AG09319 (cell line): ENCODE data around the gene CTAGE8.
"Not testable (repeated sequence)": the region's sequence is repeated elsewhere in the genome, so short reads cannot be mapped to it uniquely, and the experiment has no call there.

Source experiments
- DNase-seq: peaks from one replicate; pipeline ENCODE4 v3.0.0-alpha.2; 2010; ENCODE audit warnings: low read depth; ENCODE audit errors: extremely low read depth

CTAGE8 gene

GRCh38 chr7:144269188-144269587 is at the start of gene CTAGE8:
Gene CTAGE8 (minus strand): TSS chr7:144269288. CDS start chr7:144269250, 38 bp downstream.
- DNase-seq, result not testable (repeated sequence)

GRCh38 chr7:144317537-144317936 is 48.4 kb upstream of the CTAGE8 start:
- DNase-seq, result not testable (repeated sequence)

DNA sequence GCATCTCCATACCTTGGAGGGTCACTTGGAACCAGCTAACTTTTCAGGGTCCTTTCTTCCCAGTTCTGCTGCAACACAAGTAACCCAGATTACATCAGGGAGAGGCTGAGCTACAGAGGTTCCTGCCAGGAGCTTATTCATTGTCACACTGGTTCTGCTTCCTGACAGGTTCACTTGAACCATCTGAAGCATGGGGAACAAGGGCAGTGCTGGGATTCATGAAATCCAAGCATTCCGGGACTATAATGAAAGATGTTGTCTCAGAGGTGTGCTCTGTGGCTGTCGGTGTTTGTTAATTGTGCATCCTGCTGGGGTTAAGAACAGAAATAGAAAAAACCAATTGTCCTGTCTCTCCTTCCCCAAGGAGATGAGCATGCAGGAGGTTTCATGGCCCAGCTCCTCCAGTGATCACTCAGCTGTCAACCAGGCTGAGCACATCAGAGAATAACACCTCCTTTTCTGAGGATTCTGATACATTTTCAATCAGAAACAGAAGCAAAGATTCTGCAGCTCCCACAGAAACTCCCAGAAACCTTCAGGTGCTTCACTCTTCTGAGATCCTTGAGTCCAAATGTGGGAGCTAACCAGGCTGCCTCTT is 42.9 kb upstream of the CTAGE8 start, which contains the start of gene OR2A1:
Gene OR2A1 (plus strand): TSS at position 548 of the 598 bp plus-strand sequence. CDS start 5,706 bp downstream, outside the sequence.
- DNase-seq, result not testable (repeated sequence)

DNA sequence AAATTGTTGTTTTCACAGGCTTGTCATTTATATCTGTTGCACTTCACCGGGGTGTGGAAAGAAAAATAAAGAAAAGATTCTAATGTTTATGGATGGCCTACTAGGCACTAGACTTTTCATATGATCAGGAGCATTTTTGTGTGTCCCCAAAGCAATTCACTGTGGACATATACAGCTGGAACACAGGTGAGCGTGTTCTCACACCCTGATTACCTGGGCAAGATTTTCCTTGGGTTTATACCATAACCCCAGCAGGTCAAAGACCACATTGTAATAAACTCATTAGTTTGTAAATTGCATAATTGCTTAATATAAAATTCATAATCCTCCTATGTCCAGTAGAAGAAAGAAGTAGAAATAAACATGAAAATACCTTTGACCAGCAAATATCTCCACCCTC is 42.1 kb upstream of the CTAGE8 start:
- DNase-seq, result not testable (repeated sequence)

GRCh38 chr7:144309702-144310101 is 40.6 kb upstream of the CTAGE8 start:
- not testable (repeated sequence) for DNase-seq

- DNase-seq, result not testable (repeated sequence)
Observed at GRCh38 chr7:144305156-144305555, 36.1 kb upstream of the CTAGE8 start.

- not testable (repeated sequence) for DNase-seq
Observed at GRCh38 chr7:144303607-144304006, 34.5 kb upstream of the CTAGE8 start.

DNA sequence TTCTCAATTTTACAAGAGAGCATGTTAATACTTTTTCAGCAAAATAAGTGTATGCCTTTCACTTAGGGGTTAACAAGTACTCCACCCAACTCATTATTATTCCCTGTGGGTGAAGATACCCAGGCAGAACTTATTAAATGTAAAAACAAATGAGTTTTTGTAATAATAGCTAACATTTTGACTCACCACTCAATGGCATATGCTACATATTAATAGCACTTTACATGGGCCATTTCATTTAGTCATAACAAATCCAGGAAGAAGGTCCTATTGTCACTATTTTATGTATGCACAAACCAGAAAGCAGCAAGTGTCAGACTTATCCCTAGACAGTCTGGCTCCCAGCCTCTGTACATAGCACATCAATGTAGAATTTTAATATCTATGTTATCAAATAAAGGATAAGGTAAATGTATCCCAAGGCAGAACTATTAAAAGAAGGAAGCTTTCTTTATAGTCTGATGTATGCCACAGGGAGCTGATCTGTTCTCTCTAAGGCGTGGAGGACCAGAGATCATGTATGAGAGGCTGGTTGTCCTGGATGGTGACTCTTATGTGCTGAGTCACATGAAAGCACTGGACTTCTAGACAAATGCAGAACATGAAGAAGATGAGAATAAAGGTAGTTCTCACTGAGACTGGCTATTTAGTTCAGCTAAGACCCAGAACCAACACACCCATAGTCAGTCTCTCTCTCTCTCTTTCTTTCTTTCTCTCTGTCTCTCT is 33.7 kb upstream of the CTAGE8 start:
- not testable (repeated sequence) for DNase-seq

GRCh38 chr7:144293794-144294499 is 24.9 kb upstream of the CTAGE8 start:
- not testable (repeated sequence) for DNase-seq

- DNase-seq, result not testable (repeated sequence)
Observed at GRCh38 chr7:144292384-144293161, 23.5 kb upstream of the CTAGE8 start.

GRCh38 chr7:144291607-144292006 is 22.5 kb upstream of the CTAGE8 start:
- not testable (repeated sequence) for DNase-seq

- not testable (repeated sequence) for DNase-seq
Observed at GRCh38 chr7:144287171-144287784, 18.2 kb upstream of the CTAGE8 start.

DNA sequence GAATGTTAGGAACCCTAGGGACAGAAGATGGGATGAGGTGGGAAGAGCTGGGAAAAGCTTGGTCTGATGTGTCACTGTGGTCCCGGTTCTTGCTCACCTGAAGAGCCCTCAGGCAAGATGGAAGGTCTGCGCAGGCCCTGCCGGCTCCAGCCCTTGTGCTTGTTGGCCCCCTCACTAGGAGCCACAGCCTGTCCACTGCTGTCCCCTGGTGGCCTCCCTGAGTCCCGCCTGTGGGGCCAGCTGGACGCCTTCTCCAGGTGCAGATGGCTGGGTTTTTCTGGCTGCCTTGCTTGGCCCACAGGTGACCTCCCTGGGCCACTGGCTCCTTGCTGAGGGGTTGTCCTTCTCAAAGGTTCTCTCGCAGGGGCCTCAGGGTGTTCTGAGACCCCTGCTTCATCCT is 14.6 kb upstream of the CTAGE8 start:
- not testable (repeated sequence) for DNase-seq

- not testable (repeated sequence) for DNase-seq
Observed at GRCh38 chr7:144282490-144282889, 13.4 kb upstream of the CTAGE8 start.

DNA sequence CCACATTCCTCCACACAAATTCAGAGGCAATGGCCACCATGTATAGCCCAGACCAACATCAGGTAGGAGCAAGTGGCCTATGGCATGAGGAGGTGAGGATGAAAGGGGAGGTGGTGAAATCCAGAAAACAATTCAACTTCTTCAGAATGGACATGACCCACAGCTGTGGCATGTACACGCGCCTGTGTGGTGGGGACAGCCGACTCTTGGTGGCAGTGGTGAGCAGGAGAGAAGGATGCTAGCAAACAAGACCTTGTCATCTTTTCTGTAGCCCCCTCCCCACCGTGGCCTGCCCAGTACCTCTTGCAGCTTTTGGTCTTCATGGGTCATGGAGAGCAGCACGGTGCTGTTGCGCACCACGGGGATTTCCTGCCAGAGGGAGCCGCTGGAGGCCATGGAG is 12.9 kb upstream of the CTAGE8 start:
- not testable (repeated sequence) for DNase-seq

DNA sequence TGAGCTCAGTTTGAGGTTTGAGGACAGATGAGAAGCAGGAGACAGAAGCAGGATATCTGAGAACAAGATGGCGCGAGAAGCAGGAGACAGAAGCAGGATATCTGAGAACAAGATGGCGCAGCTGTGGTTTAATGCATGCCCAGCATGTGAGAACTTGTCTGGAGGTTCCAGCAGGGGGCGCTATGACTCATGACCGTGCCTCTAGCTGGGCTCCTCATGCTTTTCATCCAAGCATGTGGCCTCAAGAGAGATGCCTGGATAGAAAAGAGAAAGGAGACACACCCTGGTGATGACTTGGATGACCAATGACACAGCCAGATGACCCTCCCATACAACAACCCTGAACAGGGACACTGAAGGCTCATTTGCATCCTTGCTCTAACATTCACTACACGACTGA is 10.9 kb upstream of the CTAGE8 start:
- DNase-seq, result not testable (repeated sequence)

DNA sequence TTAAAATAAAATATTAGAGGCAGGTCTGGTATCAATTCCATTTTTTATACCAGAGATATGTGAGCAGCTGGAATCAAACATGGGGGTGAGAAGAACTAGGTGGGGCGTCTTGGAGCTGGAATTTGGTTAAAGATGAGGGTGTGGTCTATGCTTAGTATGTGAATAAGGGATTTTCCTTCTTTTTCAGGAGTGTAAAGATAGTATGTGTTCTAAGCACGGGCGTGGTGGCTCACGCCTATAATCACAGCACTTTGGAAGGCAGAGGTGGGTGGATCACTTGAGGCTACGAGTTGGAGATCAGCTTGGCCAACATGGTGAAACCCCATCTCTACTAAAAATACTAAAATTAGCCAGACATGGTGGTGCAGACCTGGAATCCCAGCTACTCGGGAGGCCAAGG is 6.2 kb upstream of the CTAGE8 start:
- DNase-seq, result not testable (repeated sequence)

- DNase-seq, result not testable (repeated sequence)
Observed at GRCh38 chr7:144264692-144265091, 4.4 kb downstream of the CTAGE8 start, which contains the start of gene OR2A7. Gene OR2A7 (minus strand): TSS chr7:144264792. CDS start chr7:144259628, 5,164 bp downstream.

- not testable (repeated sequence) for DNase-seq
Observed at GRCh38 chr7:144262128-144262527, 7.0 kb downstream of the CTAGE8 start.

- DNase-seq, result not testable (repeated sequence)
Observed at GRCh38 chr7:144259067-144259466, 10.0 kb downstream of the CTAGE8 start.
